Activated naive CD4-positive, alpha-beta T cell treated with anti-CD3 and anti-CD28 coated beads, Interleukin-2, amount 10 ng/mL, durations not matched to agents 7 days and 5 days (primary cell): ENCODE measurements around the gene STEAP3.

Source experiments
- CTCF ChIA-PET: fragments of 350-600 bp; sonication (Branson Sonifier 250); formaldehyde crosslinking; loops from one replicate; lab custom pipeline; 2021; ENCODE audit warnings: antibody characterized with exemption; lab: Charles Lee
- DNase-seq: peaks from one replicate; pipeline ENCODE4 v3.0.0-alpha.2; 2020
- H3K27ac Mint-ChIP-seq: one replicate; pipeline ENCODE4 v1.8.0; 2021; ENCODE audit warnings: mild to moderate bottlenecking, moderate library complexity, mixed read lengths
- H3K27me3 Mint-ChIP-seq: one replicate; pipeline ENCODE4 v1.8.0; 2021; ENCODE audit warnings: mild to moderate bottlenecking, mixed read lengths
- H3K36me3 Mint-ChIP-seq: one replicate; pipeline ENCODE4 v1.8.0; 2021; ENCODE audit warnings: mixed read lengths
- H3K4me1 Mint-ChIP-seq: one replicate; pipeline ENCODE4 v1.8.0; 2021; ENCODE audit warnings: mixed read lengths
- H3K4me3 Mint-ChIP-seq: one replicate; pipeline ENCODE4 v1.8.0; 2021; ENCODE audit warnings: mild to moderate bottlenecking, moderate library complexity, mixed read lengths
- H3K9me3 Mint-ChIP-seq: one replicate; pipeline ENCODE4 v1.8.0; 2021; ENCODE audit warnings: mixed read lengths

STEAP3 gene

GRCh38 chr2:119207447-119207846 lies 16.2 kb upstream of the STEAP3 start:
- H3K27ac Mint-ChIP-seq, result no peak overlapping the region
- no peaks in the 10 kb centered on the region for H3K36me3 Mint-ChIP-seq
- H3K9me3 Mint-ChIP-seq, result no peaks in the 10 kb centered on the region
- H3K4me1 Mint-ChIP-seq, result no peaks in the 10 kb centered on the region
- CTCF ChIA-PET, result no interaction called here
- H3K4me3 Mint-ChIP-seq, result no peak overlapping the region
- DNase-seq, result no peak
- H3K27me3 Mint-ChIP-seq, result no peaks in the 10 kb centered on the region

GRCh38 chr2:119208791-119209203 lies 14.8 kb upstream of the STEAP3 start:
- H3K27me3 Mint-ChIP-seq, result no peaks in the 10 kb centered on the region
- H3K27ac Mint-ChIP-seq, result no peak overlapping the region
- no peak overlapping the region for H3K4me3 Mint-ChIP-seq
- DNase-seq, result no peak
- H3K9me3 Mint-ChIP-seq, result no peaks in the 10 kb centered on the region
- H3K36me3 Mint-ChIP-seq, result no peaks in the 10 kb centered on the region
- CTCF ChIA-PET, result no interaction called here
- no peaks in the 10 kb centered on the region for H3K4me1 Mint-ChIP-seq

GRCh38 chr2:119212139-119212800 lies 11.4 kb upstream of the STEAP3 start:
- no peak overlapping the region for H3K27ac Mint-ChIP-seq
- CTCF ChIA-PET, result no interaction called here
- no peak overlapping the region for H3K4me3 Mint-ChIP-seq
- no peaks in the 10 kb centered on the region for H3K9me3 Mint-ChIP-seq
- H3K36me3 Mint-ChIP-seq, result no peaks in the 10 kb centered on the region
- no peaks in the 10 kb centered on the region for H3K4me1 Mint-ChIP-seq
- DNase-seq, result no peak
- peaks cover 10% of the 10 kb centered on the region for H3K27me3 Mint-ChIP-seq

GRCh38 chr2:119214453-119215037 lies 9.1 kb upstream of the STEAP3 start:
- no peak overlapping the region for H3K4me3 Mint-ChIP-seq
- H3K4me1 Mint-ChIP-seq, result no peaks in the 10 kb centered on the region
- no peaks in the 10 kb centered on the region for H3K9me3 Mint-ChIP-seq
- no peak overlapping the region for H3K27ac Mint-ChIP-seq
- DNase-seq, result no peak
- CTCF ChIA-PET, result no interaction called here
- H3K27me3 Mint-ChIP-seq, result peaks cover 10% of the 10 kb centered on the region
- H3K36me3 Mint-ChIP-seq, result no peaks in the 10 kb centered on the region

- Mint-ChIP-seq H3K4me3 (no peak overlapping the region), H3K4me1 (no peaks in the 10 kb centered on the region), H3K9me3 (no peaks in the 10 kb centered on the region), H3K36me3 (no peaks in the 10 kb centered on the region), H3K27me3 (peaks cover 19% of the 10 kb centered on the region), H3K27ac (no peak overlapping the region)
- CTCF ChIA-PET, result no interaction called here
- DNase-seq, result no peak
Observed at GRCh38 chr2:119216994-119217393, 6.6 kb upstream of the STEAP3 start.

- H3K4me3 Mint-ChIP-seq, result no peak overlapping the region
- H3K27ac Mint-ChIP-seq, result no peak overlapping the region
- no peaks in the 10 kb centered on the region for H3K4me1 Mint-ChIP-seq
- CTCF ChIA-PET, result no interaction called here
- no peaks in the 10 kb centered on the region for H3K9me3 Mint-ChIP-seq
- H3K36me3 Mint-ChIP-seq, result no peaks in the 10 kb centered on the region
- peaks cover 35% of the 10 kb centered on the region for H3K27me3 Mint-ChIP-seq
- no peak for DNase-seq
Observed at GRCh38 chr2:119218478-119219064, 5.1 kb upstream of the STEAP3 start.

- H3K27me3 Mint-ChIP-seq, result peaks cover 48% of the 10 kb centered on the region
- CTCF ChIA-PET, result no interaction called here
Observed at GRCh38 chr2:119219873-119220272, 3.8 kb upstream of the STEAP3 start.

GRCh38 chr2:119220720-119221301 lies 2.8 kb upstream of the STEAP3 start:
- CTCF ChIA-PET, result no interaction called here
- DNase-seq, result no peak
- no peak overlapping the region for H3K27ac Mint-ChIP-seq
- no peak overlapping the region for H3K4me3 Mint-ChIP-seq
- H3K4me1 Mint-ChIP-seq, result no peaks in the 10 kb centered on the region
- H3K9me3 Mint-ChIP-seq, result no peaks in the 10 kb centered on the region
- H3K27me3 Mint-ChIP-seq, result peaks cover 54% of the 10 kb centered on the region
- no peaks in the 10 kb centered on the region for H3K36me3 Mint-ChIP-seq

More at GRCh38 chr2:119219873-119220272, 3.8 kb upstream of the STEAP3 start:
- Mint-ChIP-seq H3K36me3 (no peaks in the 10 kb centered on the region), H3K9me3 (no peaks in the 10 kb centered on the region), H3K4me1 (no peaks in the 10 kb centered on the region), H3K27ac (peak overlapping the region; percentile 42), H3K4me3 (no peak overlapping the region)
- DNase-seq, result no peak

- H3K4me1 Mint-ChIP-seq, result no peaks in the 10 kb centered on the region
- H3K27me3 Mint-ChIP-seq, result peaks cover 60% of the 10 kb centered on the region
- H3K4me3 Mint-ChIP-seq, result no peak overlapping the region
- CTCF ChIA-PET, result no interaction called here
- no peak overlapping the region for H3K27ac Mint-ChIP-seq
- no peaks in the 10 kb centered on the region for H3K36me3 Mint-ChIP-seq
- no peak for DNase-seq
- no peaks in the 10 kb centered on the region for H3K9me3 Mint-ChIP-seq
Observed at GRCh38 chr2:119221609-119222008, 2.0 kb upstream of the STEAP3 start.

GRCh38 chr2:119222213-119222612 lies 1.4 kb upstream of the STEAP3 start:
- peaks cover 62% of the 10 kb centered on the region for H3K27me3 Mint-ChIP-seq
- no peak overlapping the region for H3K27ac Mint-ChIP-seq

GRCh38 chr2:119222863-119223520 lies 642 bp upstream of the STEAP3 start:
- peaks cover 63% of the 10 kb centered on the region for H3K27me3 Mint-ChIP-seq
- no peak for DNase-seq
- H3K4me3 Mint-ChIP-seq, result no peak overlapping the region
- CTCF ChIA-PET, result no interaction called here
- no peak overlapping the region for H3K27ac Mint-ChIP-seq
- no peaks in the 10 kb centered on the region for H3K36me3 Mint-ChIP-seq
- no peaks in the 10 kb centered on the region for H3K4me1 Mint-ChIP-seq
- no peaks in the 10 kb centered on the region for H3K9me3 Mint-ChIP-seq

More at GRCh38 chr2:119222213-119222612, 1.4 kb upstream of the STEAP3 start:
- Mint-ChIP-seq H3K9me3 (no peaks in the 10 kb centered on the region), H3K36me3 (no peaks in the 10 kb centered on the region), H3K4me1 (no peaks in the 10 kb centered on the region), H3K4me3 (no peak overlapping the region)
- CTCF ChIA-PET, result no interaction called here
- no peak for DNase-seq

GRCh38 chr2:119224391-119225104 lies 914 bp downstream of the STEAP3 start:
- no peaks in the 10 kb centered on the region for H3K9me3 Mint-ChIP-seq
- no peak overlapping the region for H3K27ac Mint-ChIP-seq
- H3K36me3 Mint-ChIP-seq, result no peaks in the 10 kb centered on the region
- peaks cover 63% of the 10 kb centered on the region for H3K27me3 Mint-ChIP-seq
- no peak overlapping the region for H3K4me3 Mint-ChIP-seq
- CTCF ChIA-PET, result no interaction called here
- no peaks in the 10 kb centered on the region for H3K4me1 Mint-ChIP-seq
- DNase-seq, result no peak

- peaks cover 63% of the 10 kb centered on the region for H3K27me3 Mint-ChIP-seq
- no peaks in the 10 kb centered on the region for H3K9me3 Mint-ChIP-seq
- CTCF ChIA-PET, result no interaction called here
- H3K4me1 Mint-ChIP-seq, result no peaks in the 10 kb centered on the region
- H3K27ac Mint-ChIP-seq, result no peak overlapping the region
- H3K36me3 Mint-ChIP-seq, result no peaks in the 10 kb centered on the region
- DNase-seq, result no peak
- H3K4me3 Mint-ChIP-seq, result no peak overlapping the region
Observed at GRCh38 chr2:119225105-119225865, 1.7 kb downstream of the STEAP3 start.
